Hematopoietic multipotent progenitor cell treated with erythropoietin and hydrocortisone succinate and interleukin-3 and kit ligand, for 6 days (in vitro differentiated cells): Measurements from ENCODE around the gene FAM131A.
"Not testable (repeated sequence)": the region's sequence is repeated elsewhere in the genome, so short reads cannot be mapped to it uniquely, and the experiment has no call there.

Experiments used
- DNase-seq: peaks from one replicate; pipeline ENCODE4 v3.0.0-alpha.2; 2015

FAM131A gene

GRCh38 chr3:184317201-184317600, 20.2 kb upstream of the FAM131A start:
- DNase-seq = no peak

- peak; percentile 98 for DNase-seq
These were observed 17.3 kb upstream of the FAM131A start for GRCh38 chr3:184320104-184320445.

DNA sequence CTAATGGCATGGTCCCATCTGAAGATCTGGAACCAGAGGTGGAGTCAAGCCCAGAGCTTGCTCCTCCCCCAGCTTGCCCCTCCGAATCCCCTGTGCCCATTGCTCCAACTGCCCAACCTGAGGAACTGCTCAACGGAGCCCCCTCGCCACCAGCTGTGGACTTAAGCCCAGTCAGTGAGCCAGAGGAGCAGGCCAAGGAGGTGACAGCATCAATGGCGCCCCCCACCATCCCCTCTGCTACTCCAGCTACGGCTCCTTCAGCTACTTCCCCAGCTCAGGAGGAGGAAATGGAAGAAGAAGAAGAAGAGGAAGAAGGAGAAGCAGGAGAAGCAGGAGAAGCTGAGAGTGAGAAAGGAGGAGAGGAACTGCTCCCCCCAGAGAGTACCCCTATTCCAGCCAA, 15.7 kb upstream of the FAM131A start:
- DNase-seq = no peak

GRCh38 chr3:184322731-184323487, 14.5 kb upstream of the FAM131A start:
- DNase-seq = no peak

DNA sequence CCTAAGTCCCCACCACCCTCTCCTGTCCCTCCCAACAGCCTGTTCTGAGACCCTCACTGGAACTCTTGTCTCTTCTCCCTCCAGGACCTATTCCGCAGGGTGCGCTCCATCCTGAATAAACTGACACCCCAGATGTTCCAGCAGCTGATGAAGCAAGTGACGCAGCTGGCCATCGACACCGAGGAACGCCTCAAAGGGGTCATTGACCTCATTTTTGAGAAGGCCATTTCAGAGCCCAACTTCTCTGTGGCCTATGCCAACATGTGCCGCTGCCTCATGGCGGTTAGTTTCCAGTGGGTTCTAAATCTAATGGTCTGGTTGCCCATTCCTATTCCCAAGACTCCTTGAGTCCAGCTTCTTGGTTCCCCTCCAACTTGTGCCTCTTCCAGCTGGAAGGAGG, 13.7 kb upstream of the FAM131A start:
- DNase-seq = no peak

- no peak for DNase-seq
These were observed 12.1 kb upstream of the FAM131A start for GRCh38 chr3:184325269-184325668.

DNA sequence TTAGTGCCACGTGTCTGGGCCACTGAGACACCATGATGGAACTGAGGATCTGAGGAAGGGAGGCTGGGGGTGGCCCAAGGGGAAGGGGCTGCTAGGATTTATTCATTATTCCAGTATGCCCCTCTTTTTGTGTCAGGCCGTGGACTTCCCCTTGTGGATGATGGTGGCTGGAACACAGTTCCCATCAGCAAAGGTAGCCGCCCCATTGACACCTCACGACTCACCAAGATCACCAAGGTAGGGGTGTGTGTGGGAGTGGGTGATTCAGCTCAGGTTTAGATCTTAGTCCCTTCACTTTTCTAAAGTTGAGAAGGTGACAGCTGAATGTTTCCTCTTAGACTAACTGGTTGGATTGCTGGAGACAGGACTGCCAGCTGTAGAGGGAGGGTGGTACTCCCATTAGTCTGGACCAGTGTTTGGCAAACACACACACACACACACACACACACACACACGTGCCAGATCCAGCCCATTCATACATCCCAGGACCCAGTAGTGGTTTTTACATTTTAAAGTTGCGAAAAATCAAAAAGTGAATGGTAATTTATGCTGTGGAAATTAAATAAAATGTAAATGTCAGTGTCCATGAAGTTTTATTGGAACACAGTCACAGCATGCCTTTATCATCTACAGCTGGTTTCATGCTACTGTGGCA, 11.6 kb upstream of the FAM131A start:
- no peak for DNase-seq

- no peak for DNase-seq
These were observed 10.2 kb upstream of the FAM131A start for GRCh38 chr3:184327171-184327570.

GRCh38 chr3:184328516-184328915, 8.9 kb upstream of the FAM131A start:
- DNase-seq = no peak

- no peak for DNase-seq
These were observed 4.9 kb upstream of the FAM131A start for GRCh38 chr3:184332370-184333090.

DNA sequence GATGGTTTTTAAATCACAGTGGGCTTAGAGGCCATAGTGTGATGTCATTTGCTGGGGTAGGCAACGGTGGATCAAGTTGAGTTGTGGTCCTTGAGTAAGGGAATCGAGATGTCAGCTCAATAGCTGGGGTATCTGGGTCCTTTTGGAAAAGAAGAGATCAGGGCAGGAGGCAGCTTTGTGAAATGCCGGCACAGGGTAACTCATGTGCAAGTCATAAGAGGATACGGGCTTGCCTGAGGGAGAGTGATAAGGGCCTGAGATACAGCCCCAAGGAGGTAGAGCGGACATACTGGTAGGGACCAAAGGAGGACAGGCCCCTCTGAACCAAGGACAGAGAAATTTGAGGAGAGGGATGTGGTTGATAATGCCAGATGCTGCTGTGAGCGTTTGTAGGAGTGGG, 4.2 kb upstream of the FAM131A start:
- peak; percentile 39 for DNase-seq

DNA sequence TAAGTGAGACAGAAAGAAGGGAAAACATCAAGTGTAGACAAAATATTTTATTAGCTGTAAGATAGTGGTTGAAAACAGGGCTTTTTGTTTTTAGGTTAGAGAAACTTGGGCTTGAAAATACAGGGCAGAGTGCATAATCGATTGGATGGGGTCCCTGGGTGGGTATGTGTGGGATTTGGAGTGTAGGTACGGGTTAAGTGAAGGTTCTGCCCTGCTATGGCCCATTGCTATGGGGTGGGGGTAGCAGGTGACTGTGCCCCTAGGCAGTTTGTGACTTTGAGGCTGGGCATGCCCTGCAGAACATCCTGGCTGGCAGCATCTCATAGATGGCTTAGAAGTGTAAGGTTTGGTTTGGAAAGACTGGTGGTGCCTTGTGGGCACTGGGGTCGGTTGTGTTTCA, 3.7 kb upstream of the FAM131A start:
- no peak for DNase-seq

DNA sequence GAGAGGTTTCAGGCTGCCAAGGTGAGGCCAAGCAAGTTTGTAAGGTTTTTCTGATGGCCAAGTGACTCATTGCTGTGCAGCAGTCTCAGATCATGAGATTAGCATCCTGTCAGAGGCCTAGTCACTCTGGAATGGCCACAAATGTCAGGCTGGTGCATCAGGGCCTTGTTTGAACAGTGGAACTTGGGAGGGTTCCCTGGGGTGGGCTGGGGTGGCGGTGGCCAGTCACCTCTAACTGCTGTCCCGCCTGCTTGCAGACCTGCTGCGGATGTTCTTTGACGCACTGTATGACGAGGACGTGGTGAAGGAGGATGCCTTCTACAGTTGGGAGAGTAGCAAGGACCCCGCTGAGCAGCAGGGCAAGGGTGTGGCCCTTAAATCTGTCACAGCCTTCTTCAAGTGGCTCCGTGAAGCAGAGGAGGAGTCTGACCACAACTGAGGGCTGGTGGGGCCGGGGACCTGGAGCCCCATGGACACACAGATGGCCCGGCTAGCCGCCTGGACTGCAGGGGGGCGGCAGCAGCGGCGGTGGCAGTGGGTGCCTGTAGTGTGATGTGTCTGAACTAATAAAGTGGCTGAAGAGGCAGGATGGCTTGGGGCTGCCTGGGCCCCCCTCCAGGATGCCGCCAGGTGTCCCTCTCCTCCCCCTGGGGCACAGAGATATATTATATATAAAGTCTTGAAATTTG, 2.8 kb upstream of the FAM131A start:
- peak; percentile 55 for DNase-seq

GRCh38 chr3:184335291-184335660, 2.1 kb upstream of the FAM131A start:
- DNase-seq = peak; percentile 42

DNA sequence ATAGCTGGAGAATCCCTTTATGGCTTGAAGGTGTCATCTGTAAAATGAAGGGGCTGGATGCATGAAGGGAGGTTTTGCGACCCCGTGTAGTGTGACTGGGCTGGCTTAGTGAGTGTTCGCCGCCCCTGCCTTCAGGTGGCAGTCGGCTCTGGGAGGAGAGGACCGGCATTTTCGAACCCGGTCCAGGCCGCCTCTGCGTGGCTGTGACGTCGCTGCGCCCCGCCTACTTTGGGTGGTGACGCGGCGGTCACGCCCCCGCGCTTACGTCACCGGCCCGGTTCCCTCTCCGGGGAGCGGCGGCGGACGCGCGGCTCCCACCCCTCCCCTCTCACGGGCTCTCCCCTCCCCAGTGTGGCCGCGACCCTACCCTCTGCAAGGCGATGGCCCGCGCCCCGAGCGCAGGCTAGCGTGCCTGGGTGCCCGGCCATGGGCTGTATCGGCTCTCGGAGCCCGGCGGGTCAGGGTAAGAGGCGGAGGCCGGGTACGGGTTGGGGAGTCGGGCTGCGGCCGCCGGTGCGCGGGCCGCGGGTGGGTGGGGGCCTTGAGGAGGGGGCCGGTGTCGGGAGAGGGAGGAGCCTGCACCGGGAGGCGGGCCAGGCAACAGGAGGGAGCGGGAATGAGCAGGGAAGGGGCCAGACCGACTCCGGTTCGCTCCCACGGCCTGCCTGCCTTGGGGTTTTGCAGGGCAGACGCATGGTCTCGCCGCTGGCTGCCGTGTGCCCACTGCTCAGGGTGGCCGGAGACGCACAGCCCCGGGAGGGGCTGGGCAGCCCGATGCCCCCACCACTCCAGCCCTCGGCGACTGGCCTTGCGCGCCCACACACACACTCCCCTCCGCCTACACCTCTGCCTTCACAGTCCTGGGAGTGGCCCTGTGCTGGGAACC, 1.5 kb upstream of the FAM131A start:
- DNase-seq = peak; percentile 88

DNA sequence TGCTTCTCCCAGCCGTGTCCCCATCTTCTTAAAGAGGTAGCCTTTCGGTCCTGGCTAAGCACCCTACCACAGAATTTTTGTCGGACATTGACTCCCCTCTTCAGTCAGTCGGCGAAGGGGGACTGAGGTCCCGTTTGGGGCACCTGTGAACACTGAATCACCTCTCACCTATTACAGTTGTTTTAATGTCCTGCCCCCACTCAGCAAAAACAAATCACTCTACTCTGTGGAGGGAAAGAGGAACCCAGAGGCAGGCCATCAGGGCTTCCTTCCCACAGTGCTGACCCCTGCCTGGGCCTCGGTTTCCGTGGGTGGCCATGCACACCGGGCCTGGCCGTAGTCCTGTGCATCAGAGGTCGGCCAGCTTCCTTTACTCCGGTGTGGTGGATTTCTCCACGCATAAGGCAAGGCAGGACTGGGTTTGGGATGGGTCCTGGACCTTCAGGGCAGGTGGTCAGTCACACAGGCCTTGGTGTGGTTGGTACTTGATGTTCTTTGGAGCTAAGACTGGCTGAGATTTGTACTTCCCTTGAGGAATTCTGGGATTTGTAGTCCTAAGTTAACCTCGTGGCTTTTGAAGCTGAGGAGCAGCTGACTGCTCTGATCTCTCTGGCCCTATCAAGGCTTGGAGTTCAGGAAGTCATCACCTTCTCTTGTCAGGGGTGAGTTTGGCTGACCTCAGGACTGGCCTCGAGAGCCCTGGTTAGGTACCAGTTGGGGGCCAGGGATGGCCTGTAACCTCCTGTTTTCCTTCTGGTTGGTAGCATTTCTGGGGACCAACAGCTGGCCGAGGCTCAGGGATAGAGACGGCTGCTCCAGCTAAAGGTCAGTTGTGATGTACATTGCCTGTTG, 627 bp upstream of the FAM131A start:
- DNase-seq = peak; percentile 63

GRCh38 chr3:184337981-184338380, 581 bp downstream of the FAM131A start:
- no peak for DNase-seq

DNA sequence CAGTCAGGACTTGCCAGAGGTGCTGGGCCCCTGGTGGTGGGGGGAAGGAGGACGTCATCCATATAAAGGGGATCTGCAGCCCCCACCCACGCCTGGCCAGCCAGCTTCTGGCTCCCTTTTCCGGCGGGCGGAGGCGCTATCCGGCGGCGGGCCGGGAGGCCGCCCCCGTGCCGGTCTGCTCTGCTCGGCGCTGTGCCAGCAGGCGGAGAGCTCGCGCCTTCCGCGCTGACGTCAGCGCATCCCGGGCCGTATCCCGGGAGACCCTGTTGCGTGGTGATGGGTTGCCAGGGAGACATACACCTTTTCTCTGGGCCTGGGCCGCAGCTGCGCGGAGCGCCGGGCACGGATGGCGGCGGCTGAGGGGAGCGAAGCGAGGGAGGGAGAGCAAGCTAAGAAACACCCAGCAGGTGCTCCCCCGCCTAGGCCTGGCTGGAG, 1.1 kb downstream of the FAM131A start:
- DNase-seq = no peak

DNA sequence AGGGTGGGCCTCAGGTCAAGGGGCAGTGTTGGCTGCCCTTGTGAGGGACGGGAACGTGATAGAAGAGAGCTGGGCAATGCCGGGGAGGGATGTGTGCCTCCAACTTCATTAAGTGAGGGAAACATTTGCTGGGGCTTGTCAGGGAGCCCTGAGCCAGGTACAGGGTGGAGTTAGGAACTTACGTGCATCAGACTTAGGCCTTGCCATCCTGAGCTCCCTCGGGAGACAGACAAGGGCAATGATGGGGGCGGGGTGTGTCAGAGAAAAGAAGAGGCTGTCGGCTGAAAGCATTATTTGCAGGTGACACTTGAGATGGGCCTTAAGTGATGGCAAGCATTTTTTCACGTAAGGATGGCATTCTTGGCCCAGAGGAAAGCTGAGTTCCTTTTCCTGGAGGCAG, 1.6 kb downstream of the FAM131A start:
- no peak for DNase-seq

- DNase-seq = not testable (repeated sequence)
These were observed 2.2 kb downstream of the FAM131A start for GRCh38 chr3:184339451-184340135.

- no peak for DNase-seq
These were observed 4.5 kb downstream of the FAM131A start for GRCh38 chr3:184341925-184342324.
